Panc1 (cell line): ENCODE measurements around the gene PRPF39.

ENCODE experiments used
- CTCF ChIP-seq: fragments of 450-650 bp; IDR thresholded peaks from 2 replicates; pipeline ENCODE4 v1.5.1; 2017; ENCODE audit warnings: mild to moderate bottlenecking
- POLR2AphosphoS5 ChIP-seq: IDR thresholded peaks from 2 replicates; pipeline ENCODE4 v1.6.1; 2012; ENCODE audit warnings: mild to moderate bottlenecking, low read depth, low read length, moderate library complexity
- REST ChIP-seq, 2 experiments: IDR thresholded peaks; 2 replicates each; pipeline ENCODE4 v1.6.1; 2011 to 2012; ENCODE audit warnings: low read depth in 2 of 2, control low read depth in 1 of 2, low read length in 1 of 2, mild to moderate bottlenecking in 1 of 2, moderate library complexity in 1 of 2; ENCODE audit not compliant: insufficient read depth in 1 of 2

GRCh38 chr14:45065540-45065939, 18.4 kb upstream of the PRPF39 start:
- no peak for TF ChIP-seq CTCF
- TF ChIP-seq POLR2AphosphoS5, result no peak
- no peak for TF ChIP-seq REST (IDR thresholded peaks at IDR 0.05; ENCODE audit: insufficient read depth in 1 of 2, low read depth in 2 of 2, low read length in 1 of 2)
